CD4-positive, alpha-beta T cell treated with Interleukin-6 at 100 ng/mL for 8 hours (primary cell): ENCODE measurements around the gene CCL4.
"Not testable (repeated sequence)": the region's sequence is repeated elsewhere in the genome, so short reads cannot be mapped to it uniquely, and the experiment has no call there.

ENCODE experiments used
- DNase-seq: peaks from one replicate; pipeline ENCODE4 v3.0.0-alpha.2; 2020; ENCODE audit warnings: mixed read lengths, low spot score

Gene CCL4

DNA sequence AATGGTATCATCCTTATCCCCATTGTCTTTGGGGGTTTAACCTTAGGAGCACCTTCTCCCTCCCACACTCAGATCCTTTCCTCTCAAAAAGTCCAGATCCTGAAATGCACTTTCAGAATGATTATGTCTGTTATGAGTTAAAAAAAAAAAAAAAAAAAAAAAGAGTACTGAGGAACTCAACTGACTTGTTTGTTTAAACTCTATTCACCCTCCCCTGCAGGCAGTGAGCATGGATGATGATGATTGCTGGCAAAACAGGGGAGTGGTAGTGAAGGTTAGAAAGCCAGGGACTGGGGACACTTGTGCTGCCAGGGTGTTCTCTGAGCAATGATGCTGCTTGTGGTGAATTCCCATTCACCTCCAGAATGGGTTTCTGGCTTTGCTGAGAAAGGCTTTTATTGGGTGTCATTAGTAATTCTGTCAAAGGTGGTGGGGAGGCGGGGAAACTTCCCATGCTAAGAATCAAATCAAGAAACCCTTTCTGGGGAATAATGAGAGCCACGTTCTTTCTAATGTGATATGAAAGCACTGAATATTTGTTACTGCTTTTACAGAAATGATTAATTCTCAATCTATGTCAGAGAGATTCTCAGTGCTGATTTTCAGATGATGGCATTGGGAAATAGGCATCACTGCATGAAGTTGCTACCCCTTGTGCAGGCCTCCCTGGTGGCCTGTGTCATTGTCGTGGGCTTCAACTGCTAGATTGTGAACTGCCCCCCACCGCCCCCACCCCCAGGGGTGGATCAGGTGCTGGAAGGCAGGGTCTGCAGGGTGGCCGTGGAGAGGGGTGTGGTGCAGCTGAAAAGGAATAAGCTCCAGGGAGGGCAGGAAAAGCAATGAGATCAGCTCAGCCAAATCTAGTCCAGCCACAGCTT lies 14.1 kb downstream of the CCL4 start:
- DNase-seq = no peak

DNA sequence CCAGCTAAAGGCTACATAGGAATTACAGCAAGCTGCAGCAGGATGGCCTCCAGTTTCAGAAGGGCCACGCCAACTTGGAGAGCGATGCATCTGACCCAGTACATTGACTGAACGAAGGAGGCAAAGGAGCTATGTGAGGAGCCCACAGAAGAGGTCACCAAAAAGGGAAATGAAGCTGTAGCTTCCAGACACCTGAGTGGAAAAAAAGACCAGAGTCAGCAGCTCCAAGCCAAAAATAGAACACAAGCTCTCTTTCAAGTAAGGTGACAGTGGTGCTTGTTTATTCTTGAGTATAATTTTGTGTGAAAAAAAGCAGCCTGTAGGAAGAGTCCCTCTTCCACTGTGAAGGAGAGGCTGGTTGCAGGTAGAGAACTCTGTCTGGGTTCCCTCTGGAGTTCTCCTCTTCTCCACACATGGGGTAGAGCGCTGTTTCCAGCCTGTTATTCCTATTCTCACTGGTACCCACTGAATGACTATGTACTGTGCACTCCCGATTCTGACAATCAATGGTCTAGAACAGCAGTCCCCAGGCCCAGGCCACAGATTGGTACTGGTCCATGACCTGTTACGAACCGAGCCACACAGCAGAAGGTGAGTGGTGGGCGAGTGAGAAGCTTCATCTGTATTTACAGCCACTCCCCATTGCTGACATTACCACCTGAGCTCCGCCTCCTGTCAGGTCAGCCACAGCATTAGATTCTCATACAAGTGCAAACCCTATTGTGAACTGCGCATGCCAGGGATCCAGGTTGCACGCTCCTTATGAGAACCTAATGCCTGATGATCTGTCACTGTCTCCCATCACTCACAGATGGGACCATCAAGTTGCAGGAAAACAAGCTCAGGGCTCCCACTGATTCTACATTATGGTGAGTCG lies 15.1 kb downstream of the CCL4 start:
- no peak for DNase-seq

DNA sequence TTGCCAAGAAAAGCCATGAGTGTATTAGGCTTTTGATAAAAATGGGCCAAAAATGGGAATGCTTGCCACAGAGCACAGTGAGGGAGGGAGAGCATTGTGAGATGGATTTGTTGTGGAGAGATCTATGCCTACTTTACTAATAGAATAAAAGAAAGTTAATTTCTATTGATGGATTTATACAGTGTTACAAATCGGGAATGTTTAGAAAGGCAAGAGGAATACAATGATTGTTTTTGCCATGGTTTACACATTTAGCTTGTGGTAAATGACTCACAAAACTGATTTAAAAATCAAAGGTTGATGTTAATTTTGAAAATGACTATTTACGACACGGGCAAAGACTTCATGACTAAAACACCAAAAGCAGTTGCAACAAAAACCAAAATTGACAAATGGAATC lies 16.6 kb downstream of the CCL4 start:
- no peak for DNase-seq

DNA sequence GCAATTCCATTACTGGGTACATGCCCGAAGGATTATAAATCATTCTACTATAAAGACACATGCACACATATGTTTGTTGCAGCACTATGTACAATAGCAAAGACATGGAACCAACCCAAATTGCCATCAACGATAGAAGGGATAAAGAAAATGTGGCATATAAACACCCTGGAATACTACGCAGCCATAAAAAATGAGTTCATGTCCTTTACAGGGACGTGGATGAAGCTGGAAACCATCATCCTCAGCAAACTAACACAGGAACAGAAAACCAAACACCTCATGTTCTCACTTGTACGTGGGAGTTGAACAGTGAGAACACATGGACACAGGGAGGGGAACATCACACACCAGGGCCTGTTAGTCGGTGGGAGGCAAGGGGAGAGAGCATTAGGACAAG lies 17.5 kb downstream of the CCL4 start:
- not testable (repeated sequence) for DNase-seq

DNA sequence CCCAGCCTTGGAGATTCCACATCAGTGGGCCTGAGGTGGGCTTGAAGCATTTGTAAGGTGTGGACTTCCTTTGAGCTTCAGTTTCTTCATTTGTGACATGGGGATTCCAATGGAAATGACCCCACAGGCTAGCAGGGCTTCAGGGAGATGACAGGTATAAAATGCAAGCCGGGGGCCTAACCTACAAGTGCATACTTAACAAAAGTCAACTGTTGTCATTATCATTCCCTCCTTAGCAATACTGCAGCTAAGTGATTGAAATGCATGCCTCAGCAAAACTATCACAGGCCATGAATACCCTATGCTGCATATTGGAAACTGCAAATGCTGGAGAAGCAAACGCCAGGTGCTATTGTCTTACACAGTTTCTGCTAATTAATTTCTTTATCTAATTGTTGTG lies 19.8 kb downstream of the CCL4 start:
- no peak for DNase-seq

DNA sequence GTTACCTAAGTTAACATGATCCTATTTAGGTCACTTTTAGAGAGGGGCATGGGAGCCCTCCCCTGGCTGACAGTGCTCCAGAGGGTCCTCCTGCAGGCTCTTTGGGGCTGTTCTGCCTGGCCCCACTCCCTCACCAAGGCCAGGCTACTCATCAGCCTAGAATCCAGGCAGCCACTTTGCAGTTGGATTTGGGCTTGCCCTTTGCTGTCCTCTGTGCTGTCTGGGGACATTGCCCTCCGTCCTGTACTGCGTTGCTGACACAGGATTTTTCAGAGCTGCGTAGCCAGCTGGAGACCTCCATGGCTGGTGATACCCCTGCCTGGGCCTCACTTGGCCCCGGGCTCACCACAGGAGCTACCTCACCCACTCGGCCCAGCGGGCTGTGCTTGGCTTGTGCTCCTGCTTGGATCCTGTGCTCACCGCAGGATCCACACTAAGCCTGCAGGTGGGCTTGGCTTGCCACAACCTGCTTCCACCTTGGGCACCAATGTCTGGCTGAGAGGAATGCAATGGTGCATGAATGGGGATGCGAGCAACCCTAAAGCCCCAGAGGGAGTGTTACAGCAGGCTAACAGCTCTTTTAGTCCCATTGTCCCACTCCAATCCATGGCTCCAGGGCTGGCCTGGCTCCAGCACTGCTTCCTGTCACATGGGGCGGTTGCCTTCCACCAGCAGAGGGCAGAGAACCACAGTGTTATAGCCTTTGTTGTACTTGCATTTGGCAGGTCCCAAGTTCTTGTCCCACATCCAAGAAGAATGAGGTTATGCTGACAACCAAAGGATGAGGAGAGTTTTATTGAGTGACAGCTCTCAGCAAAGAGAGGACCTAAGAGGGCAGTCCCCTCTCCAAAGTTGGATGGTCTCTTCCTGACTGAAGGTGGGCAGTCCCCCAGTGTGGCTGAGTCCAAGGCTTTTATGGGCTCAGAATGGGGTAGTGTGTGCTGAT lies 21.5 kb downstream of the CCL4 start:
- no peak for DNase-seq

DNA sequence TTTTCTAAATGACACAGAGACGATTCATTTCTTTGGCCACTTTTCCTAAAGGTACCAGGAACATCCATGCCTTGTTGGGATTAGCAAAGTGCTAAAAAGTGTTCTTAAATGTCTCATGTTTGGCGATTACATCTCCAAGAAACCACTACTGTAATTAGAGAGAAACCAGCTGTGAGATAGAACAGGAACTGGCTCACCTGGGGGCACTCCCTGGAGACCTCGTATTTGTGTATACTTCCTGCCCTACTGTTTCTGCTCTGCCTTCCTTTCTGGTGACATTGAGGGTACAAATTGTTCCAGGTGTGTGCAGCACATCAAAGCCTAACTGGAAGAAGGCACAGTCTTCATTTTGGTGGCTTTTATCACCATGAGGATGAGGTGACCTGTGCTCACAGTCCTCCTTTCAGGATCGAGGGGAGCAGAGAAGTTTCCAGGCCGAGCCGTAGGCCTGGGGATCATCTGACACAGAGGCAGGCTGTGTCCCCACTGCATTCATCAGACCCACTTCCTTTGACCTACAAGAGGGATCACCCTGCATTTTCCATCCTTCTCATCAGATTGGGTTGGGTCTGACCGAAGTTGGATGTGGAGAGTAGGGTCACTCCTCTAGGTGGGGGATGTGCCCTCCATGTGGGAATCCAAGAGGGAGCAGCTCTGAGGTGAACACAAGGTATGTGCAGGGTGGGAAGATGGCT lies 23.7 kb downstream of the CCL4 start:
- DNase-seq = no peak

DNA sequence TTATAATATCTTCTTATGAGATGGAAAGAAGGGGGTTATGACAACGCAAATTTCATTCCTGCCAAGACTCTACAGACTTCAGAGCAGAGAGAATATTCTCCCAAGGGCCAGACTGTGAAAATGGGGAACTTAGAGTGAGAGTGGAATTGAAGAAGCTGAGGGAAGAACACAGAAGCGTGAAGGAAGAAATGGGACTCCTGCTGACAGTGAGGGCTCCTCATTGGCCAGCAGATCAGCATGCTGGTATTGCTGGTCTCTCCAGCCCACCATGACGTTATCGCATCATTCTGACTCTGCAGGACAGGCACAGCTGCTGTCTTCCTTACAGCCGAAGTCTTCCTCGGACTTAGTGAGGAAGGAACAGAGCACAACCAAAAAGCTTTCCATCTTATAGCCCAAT lies 24.3 kb downstream of the CCL4 start:
- DNase-seq = no peak

DNA sequence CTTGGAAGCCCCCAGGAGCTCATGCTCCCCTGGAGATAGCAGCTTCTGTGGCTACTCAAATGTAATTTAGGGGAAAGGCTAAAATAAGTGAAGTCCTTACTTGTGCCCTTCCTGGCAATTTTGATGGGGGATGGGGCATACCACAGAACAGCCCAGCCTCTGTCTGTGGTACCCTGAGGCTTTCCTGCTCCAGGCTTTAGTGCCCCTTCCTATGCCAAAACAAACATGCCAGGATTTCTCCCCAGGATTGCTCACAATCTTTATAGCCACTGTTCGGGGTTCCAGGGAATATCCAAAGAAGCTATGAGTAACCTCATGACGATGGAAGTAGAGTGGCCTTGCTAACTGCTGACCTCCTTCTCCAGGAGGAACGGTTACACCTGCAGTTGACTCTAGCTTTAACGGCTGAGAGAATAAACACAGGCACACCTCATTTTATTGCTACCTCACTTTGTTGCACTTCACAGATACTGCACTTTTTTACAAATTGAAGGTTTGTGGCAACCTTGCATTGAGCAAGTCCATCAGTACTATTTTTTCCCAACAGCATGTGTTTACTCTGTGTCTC lies 24.9 kb downstream of the CCL4 start:
- no peak for DNase-seq

DNA sequence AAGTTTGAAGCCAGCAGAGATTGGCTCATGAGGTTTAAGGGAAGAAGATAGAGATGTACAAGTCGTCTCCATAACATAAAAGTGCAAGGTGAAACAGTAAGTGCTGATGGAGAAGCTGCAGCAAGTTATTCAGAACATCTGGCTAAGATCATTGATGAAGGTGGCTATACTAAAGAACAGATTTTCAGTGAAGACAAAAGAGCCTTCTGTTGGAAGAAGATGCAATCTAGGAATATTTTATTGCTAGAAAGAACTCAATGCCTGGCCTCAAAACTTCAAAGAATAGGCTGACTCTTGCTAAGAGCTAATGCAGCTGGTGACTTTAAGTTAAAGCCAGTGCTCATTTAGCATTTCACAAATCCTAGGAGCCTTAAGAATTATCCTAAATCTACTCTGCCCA lies 26.0 kb downstream of the CCL4 start:
- DNase-seq = no peak

DNA sequence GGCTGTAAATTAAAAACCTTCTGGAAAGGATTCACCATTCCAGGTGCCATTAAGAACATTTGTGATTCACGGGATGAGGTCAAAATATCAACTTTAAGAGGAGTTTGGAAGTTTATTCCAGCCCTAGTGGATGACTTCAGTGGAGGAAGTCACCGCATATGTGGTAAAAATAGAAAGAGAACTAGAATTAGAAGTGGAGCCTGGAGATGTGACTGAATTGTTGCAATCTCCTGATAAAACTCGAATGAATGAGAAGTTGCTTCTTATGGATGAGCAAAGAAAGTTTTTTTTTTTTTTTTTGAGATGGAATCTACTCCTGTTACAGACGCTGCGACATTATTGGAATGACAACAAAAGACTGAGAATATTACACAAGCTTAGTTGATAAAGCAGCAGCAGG lies 26.7 kb downstream of the CCL4 start:
- DNase-seq = no peak

DNA sequence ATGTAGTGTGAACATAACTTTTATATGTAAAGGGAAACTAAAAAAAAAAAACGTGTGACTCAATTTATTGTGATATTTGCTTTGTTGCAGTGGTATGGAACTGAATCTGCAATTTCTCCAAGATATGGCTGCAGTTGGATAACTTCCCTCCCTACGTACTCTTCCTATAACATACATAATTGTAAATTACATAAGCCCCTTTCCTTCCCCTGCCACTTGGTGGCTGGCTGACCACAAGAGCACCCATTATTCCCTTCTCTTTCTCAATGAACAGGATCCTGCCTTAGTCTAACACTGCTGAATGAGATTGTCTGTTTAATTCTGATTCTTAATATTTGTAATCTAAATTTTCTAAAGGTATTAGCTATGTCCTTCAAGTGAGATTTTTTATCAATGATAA lies 27.8 kb downstream of the CCL4 start:
- no peak for DNase-seq

DNA sequence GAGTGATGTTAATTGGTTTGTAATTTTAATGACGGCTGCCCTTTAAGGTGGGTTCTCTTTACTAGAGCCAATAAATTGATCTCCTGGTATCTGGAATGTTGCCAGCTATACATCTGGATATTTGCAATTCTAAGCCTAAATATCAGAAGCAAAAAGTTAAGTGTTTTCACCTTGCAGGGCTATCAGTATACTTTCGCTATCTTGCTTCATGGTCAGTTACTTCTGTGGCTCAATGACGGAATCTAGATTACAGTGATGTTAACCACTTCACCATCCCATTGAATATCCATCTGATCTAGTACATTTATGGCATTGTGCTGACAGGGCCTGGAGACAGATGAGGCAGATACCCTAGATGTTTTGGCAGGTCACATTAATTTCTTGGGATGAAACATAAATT lies 28.3 kb downstream of the CCL4 start:
- no peak for DNase-seq

DNA sequence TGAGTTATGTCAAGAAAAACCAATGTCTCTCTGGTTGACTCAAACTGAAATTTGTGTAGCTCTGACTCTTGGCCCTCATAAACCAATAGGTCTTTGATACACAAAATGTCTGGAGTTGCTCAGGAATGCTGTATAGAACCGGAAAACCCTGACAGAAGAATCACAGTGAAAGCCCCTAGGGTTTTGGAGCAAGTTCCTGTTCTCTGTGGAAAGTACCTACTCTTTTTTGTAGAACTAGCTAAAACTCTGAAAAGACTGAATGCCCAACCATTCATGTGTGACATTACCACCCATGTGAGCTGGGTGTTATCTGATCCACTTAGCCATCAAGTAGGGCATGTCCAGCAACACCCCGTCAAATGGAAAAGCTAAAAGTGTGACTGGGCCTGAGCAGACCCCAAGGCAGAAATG lies 28.8 kb downstream of the CCL4 start:
- DNase-seq = no peak

DNA sequence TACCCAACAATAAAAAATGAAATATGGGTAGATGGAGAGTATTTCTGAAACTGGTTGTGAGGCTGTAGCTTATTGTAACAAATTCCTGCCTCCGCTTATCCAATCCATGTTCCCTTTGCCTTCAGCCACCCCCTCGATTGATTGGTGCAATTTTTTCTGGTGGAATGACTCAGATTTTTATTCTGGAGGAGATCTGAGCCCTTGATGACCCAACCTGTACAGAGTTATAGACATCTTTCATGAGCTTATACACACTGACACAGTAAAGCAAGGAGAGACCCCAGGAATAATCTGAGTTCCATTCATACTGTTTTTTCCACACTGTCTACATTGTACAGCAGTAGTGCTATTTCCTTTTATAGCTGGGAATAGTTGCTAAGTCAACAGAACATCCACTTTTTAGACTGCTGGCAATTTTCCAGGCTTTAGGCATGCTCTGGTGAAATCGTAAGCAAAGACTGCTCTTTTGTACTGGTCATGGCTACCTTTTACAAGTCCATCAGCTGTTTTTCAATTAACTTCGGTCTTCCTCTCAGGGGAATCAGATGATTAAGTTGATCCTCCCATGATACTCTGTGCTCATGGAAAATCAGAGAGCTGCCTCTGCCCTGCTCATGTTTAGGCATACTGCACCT lies 30.1 kb downstream of the CCL4 start:
- no peak for DNase-seq

DNA sequence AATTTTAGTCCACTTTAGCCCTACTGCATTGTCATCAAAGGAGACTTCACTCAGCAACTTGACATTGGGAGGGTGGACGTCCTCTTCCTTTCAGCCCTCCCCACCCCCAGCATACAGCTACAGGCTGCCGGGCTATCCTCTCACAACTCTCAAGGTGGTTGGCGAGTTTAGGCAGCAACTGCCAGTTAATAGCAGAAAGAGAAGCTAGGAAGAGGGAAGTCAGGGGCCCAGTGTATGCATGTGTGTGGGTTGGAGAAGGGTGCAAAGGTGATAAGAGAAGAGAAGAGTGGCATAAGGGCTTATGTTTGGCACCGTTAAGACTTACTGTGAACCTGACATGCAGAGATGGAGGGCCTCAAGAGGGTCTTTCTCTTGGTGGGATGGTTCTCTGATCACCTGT lies 31.8 kb downstream of the CCL4 start:
- no peak for DNase-seq

DNA sequence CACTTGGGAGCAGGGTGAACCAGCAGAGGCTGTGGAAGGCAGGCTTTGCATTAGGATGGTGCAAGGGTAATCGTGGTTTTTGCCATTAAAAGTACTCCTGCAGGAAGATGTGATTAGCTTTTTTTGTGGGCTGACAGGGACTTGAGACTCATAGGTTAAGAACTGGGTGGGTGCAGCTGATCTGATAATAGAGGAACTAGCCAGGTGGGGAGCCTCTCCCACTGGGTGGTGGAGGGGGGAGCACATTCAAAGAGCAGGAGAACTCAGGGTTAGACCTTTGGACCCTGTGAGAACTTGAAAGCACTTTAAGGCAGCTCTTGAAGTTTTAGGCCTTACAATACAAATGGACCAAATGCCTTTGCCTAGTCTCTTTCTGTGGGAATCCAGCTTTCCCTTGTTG lies 32.4 kb downstream of the CCL4 start:
- DNase-seq = no peak

DNA sequence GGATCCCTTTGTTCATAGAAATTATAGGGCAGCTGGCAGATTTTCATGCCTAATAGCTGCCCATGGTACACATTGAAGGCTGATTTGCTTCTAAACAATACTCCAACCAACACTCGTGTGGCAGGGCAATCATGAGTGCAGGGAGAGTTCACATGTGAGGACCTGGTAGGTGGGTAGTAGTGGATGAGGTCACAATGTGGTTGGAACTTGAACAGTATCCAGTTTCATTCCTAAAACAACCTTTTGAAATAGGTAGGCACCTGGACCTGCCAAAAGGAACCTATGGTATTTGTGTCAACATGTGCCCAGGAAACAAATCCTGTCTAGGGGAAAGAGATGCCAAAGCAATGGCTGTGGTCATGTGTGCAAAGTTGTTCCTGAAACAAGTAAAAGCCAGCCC lies 32.8 kb downstream of the CCL4 start:
- no peak for DNase-seq

DNA sequence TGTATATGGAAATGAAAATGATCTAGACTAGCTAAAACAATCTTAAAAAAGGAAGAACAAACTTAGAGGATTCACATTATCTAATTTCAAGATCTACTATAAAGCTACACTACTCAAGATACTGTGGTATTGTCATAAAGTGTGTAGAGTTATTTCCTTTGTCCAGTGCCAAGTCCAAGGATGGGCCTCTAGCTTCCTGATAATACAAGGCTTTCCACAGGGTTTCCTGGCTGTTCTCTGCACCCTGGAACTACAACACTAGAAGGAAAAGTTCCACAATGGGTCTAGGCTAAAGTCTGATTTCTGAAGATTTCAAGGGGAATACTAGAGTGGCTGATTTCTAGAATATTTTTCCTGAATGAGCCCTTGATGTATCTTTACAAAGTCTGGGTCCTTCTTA lies 38.6 kb downstream of the CCL4 start:
- no peak for DNase-seq

DNA sequence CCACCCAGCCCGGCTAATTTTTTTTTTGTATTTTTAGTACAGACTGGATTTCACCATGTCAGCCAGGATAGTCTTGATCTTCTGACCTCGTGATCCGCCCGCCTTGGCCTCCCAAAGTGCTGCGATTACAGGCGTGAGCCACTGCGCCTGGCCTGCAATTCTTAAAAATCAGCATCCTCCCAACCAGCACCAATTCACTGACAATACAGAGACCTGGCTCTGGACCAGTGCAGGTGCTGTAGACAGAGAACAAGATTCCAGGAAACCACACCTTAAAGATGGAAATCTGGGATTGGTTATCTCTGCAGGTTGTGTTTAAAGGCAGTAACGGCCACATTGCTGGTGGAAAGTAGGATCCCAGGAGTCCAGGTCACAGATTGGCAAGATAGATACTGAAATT lies 39.2 kb downstream of the CCL4 start:
- no peak for DNase-seq

DNA sequence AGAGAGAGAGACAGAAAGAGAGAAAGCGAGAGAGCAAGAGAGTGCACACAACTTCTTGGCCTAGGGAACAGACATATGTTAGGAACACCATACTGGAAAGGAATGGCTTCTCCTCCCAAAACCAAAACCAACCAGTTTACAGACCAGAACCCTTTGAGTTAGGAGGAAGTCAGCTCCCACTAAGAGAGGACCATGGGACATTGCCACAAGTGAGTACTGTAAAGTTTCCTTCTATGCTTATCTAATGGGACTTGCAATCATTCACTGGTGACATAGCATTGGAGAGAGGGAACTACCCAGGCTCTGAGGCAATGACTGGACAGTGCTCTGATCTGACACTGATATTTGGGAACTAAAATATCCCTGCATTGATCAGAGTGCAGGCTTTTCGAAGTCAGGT lies 40.4 kb downstream of the CCL4 start:
- no peak for DNase-seq
